K562 (cell line): ENCODE data around the gene GRPEL2.

Experiments
- E2F1 ChIP-seq: sonication (generic); formaldehyde crosslinking; IDR thresholded peaks from 2 replicates; pipeline ENCODE4 v1.8.1; 2023; ENCODE audit warnings: mild to moderate bottlenecking, missing genetic modification reagents, moderate library complexity
- NFIC ChIP-seq: fragments of 450-650 bp; IDR thresholded peaks from 2 replicates; pipeline ENCODE4 v1.6.1; 2017; ENCODE audit warnings: mild to moderate bottlenecking, inconsistent platforms
- NR2F6 ChIP-seq: fragments of 450-650 bp; formaldehyde crosslinking; IDR thresholded peaks from 2 replicates; pipeline ENCODE4 v1.4.0; 2020; ENCODE audit warnings: mild to moderate bottlenecking
- PHF21A ChIP-seq: fragments of 450-650 bp; IDR thresholded peaks from 2 replicates; pipeline ENCODE4 v1.6.1; 2017; ENCODE audit warnings: low read depth, borderline replicate concordance
- SETDB1 ChIP-seq: IDR thresholded peaks from one replicate; pipeline ENCODE4 v1.6.1; 2012; ENCODE audit warnings: low read length, control low read depth, inconsistent platforms

GRCh38 chr5:149325166-149325735 lies 20.0 kb upstream of the GRPEL2 start:
- TF ChIP-seq NR2F6, result no peak
- no peak for TF ChIP-seq PHF21A
- no peak for TF ChIP-seq NFIC
- no peak for TF ChIP-seq E2F1 (CRISPR knock-in tag)
- TF ChIP-seq SETDB1, result no peak
